Activated CD4-positive, alpha-beta T cell treated with anti-CD3 and anti-CD28 coated beads, Interleukin-2, amount 10 ng/mL, durations not matched to agents 7 days and 5 days (primary cell): ENCODE data around the gene GAS1. TPM values are rescaled to one million over a fixed set of nuclear protein-coding genes. Genes with fewer than 3 reads are reported as not detected.

Experiments used
- CTCF ChIA-PET: fragments of 350-600 bp; sonication (Branson Sonifier 250); formaldehyde crosslinking; loops from one replicate; lab custom pipeline; 2021; ENCODE audit warnings: antibody characterized with exemption; lab: Charles Lee
- POLR2A ChIA-PET: fragments of 350-600 bp; sonication (Branson Sonifier 250); formaldehyde crosslinking; loops from one replicate; lab custom pipeline; 2021; ENCODE audit warnings: antibody characterized with exemption; lab: Charles Lee
- DNase-seq: peaks from one replicate; pipeline ENCODE4 v3.0.0-alpha.2; 2020
- H3K27ac Mint-ChIP-seq: one replicate; pipeline ENCODE4 v1.8.0; 2021; ENCODE audit warnings: mild to moderate bottlenecking, moderate library complexity, mixed read lengths
- H3K27me3 Mint-ChIP-seq: one replicate; pipeline ENCODE4 v1.8.0; 2021; ENCODE audit warnings: mixed read lengths
- H3K36me3 Mint-ChIP-seq: one replicate; pipeline ENCODE4 v1.8.0; 2021; ENCODE audit warnings: low read depth, mixed read lengths
- H3K4me1 Mint-ChIP-seq: one replicate; pipeline ENCODE4 v1.8.0; 2021; ENCODE audit warnings: mixed read lengths
- H3K4me3 Mint-ChIP-seq: one replicate; pipeline ENCODE4 v1.8.0; 2021; ENCODE audit warnings: mild to moderate bottlenecking, moderate library complexity, mixed read lengths
- H3K9me3 Mint-ChIP-seq: one replicate; pipeline ENCODE4 v1.8.0; 2021; ENCODE audit warnings: mixed read lengths
- total RNA-seq, 2 experiments: library from RNA; stranded (reverse); gene quantifications; one replicate each; pipeline ENCODE4 v1.2.3, GENCODE V29; 2021

The GAS1 gene
- total RNA-seq, 2 experiments from 2014 or later: 0.54 to 0.62 TPM

GRCh38 chr9:86902586-86902985, 44.7 kb downstream of the GAS1 start:
- ChIA-PET CTCF (no interaction called here), POLR2A (no interaction called here)
- Mint-ChIP-seq H3K27me3 (peaks cover 35% of the 10 kb centered on the region), H3K36me3 (no peaks in the 10 kb centered on the region), H3K9me3 (no peaks in the 10 kb centered on the region), H3K27ac (no peak overlapping the region), H3K4me1 (no peaks in the 10 kb centered on the region), H3K4me3 (no peak overlapping the region)
- no peak for DNase-seq

- Mint-ChIP-seq H3K27me3 (peaks cover 33% of the 10 kb centered on the region), H3K4me1 (no peaks in the 10 kb centered on the region), H3K27ac (no peak overlapping the region), H3K4me3 (no peak overlapping the region), H3K9me3 (no peaks in the 10 kb centered on the region), H3K36me3 (no peaks in the 10 kb centered on the region)
- ChIA-PET CTCF (interaction anchor here (1.5 kb wide), 1 partner anchor 17 kb away, joined by 3 read pairs; no protein-coding TSS in a partner anchor), POLR2A (no interaction called here)
- no peak for DNase-seq
Measured at GRCh38 chr9:86902176-86902575, 45.1 kb downstream of the GAS1 start.

DNA sequence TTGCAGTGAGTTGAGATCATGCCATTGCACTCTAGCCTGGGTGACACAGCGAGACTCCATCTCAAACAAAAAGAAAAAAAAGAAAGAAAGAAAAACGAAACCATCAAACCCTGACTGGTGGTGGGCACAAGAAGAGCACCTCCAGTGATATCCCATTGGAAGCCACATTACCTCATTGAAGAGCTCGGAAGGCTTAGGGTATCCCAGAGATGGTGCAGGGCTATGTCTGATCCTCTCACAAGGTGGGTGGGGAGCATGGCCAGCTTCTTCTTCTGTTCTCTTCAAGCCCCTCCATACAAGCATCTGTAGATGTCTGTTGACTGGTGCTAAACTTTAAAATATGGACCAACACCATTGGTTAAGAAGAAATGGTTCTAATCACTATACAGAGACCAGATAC, 45.8 kb downstream of the GAS1 start:
- ChIA-PET CTCF (interaction anchor here (1.5 kb wide), 1 partner anchor 16 kb away, joined by 3 read pairs; no protein-coding TSS in a partner anchor), POLR2A (no interaction called here)
- Mint-ChIP-seq H3K36me3 (no peaks in the 10 kb centered on the region), H3K4me1 (no peaks in the 10 kb centered on the region), H3K27me3 (peaks cover 30% of the 10 kb centered on the region), H3K4me3 (no peak overlapping the region), H3K9me3 (no peaks in the 10 kb centered on the region), H3K27ac (peak overlapping the region; percentile 41)
- DNase-seq: no peak
